Cardiac septum (tissue), 1 donor: ENCODE data around the gene TTYH2. TPM values are rescaled to one million over a fixed set of nuclear protein-coding genes. Genes with fewer than 3 reads are reported as not detected.
"Not testable (repeated sequence)": the region's sequence is repeated elsewhere in the genome, so short reads cannot be mapped to it uniquely, and the experiment has no call there.

Source experiments
- DNase-seq: peaks from one replicate; pipeline ENCODE4 v3.0.0-alpha.2; 2020; ENCODE audit warnings: low spot score
- intact Hi-C: fragments of 100-400 bp; cut with DNase I; formaldehyde crosslinking; loops from one replicate; pipeline ENCODE4 v1.14.0; 2022
- total RNA-seq: library from RNA; stranded (reverse); fragmentation: NEBNext Ultra II Directional; extraction: Animal tissue kit (Norgen Biotek cat#: 25700); gene quantifications from one replicate; pipeline ENCODE4 v1.2.1, GENCODE V29; 2021
- donor health status: DM: no; HTN: no; CAD: no.

The TTYH2 gene
- total RNA-seq, 1 donor from 2014 or later = 17.9 TPM

DNA sequence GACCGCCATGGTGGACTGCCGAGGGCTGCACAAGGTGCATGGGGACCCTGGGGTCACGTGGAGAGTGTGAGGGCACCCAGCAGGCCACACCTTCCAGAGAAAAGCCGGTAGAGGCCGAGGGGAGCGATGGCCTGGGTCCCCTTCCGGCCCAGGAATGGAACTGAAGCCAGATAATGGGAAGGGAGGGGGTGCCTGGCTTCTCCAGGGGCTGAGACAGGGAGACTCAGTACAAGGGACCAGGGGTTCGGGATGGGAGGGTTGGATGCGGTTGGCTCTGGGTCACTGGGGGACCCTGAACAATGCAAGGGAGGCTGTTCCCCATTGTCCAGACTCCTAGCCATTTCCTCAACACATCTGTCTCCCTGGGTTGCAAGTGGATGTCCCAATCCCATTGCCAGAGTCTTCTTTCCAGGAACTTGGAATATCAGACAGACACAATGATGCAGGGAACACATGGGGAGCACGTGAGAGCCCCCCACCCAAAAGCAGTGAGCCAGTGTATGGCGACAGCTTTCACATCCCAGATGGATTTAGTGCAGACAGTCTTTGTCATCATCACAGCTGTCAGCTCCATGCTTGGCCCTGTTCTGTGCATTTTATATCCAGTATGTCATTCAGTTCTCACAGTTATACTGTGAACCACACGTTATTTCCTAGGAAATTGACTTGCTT is 37.1 kb downstream of the TTYH2 start:
- intact Hi-C loops = no loop called here
- no peak for DNase-seq

DNA sequence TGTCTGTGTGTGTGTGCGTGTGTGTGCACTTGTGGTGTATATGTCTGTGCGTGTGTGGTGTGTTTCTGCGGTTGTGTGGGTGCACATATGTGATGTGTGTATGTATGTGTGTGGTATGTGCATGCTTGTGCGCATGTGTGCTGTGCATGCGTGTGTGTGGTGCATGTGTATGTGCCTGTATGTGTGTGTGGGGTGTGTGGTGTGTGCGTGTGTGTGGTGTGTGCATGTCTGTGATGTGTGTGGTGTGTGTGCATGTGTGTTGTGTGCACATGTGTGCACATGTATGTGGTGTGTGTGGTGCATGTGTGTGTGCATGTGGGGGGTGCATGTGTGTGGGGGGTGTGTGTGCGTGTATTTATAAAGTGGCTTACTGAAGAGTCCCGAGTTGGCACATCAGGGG is 37.7 kb downstream of the TTYH2 start:
- intact Hi-C loops = no loop called here
- DNase-seq = no peak

GRCh38 chr17:74251569-74251968 is 38.2 kb downstream of the TTYH2 start:
- intact Hi-C loops = no loop called here
- no peak for DNase-seq

DNA sequence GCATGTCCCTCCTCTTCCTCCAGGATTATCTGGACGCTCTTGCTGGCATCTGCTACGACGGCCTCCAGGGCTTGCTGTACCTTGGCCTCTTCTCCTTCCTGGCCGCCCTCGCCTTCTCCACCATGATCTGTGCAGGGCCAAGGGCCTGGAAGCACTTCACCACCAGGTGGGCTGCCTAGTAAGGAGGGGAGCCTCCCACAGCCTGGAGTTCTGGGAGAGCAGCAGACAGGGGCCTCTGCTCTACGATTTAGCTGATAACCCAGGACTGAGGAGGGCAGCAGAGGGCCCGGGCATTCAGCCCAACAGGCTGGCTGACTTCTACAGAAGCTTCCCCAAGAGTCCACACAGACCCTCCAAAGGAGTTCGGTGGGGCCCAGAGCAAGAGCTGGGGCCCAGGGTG is 38.8 kb downstream of the TTYH2 start:
- DNase-seq = no peak
- intact Hi-C loops = no loop called here

GRCh38 chr17:74253036-74253435 is 39.7 kb downstream of the TTYH2 start:
- intact Hi-C loops = no loop called here
- no peak for DNase-seq

DNA sequence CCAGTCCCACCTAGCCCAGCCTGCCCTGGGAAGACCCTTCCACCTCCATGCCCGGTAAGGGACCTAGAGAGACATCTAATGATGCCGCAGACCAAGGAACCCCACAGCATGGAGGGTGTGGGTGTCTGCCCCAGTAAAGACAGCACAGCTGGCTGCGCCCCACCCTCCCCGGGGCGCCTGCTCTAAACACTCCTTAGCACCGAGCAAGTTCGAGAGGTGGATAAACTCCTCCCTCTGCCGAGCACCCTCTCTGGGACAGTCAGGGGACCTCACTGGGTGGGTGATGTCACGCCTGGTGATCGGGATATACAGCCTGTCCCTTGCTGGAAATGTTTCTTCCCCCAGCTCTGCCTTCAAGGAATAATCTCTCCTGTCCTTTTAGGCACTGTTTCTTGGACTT is 43.9 kb downstream of the TTYH2 start:
- intact Hi-C loops = no loop called here

GRCh38 chr17:74259667-74260524 is 46.5 kb downstream of the TTYH2 start:
- no peak for DNase-seq
- intact Hi-C loops = no loop called here

More for the DNA sequence above, 43.9 kb downstream of the TTYH2 start:
- DNase-seq = no peak

GRCh38 chr17:74260525-74260850 is 47.1 kb downstream of the TTYH2 start:
- no peak for DNase-seq
- intact Hi-C loops = no loop called here

GRCh38 chr17:74262601-74263000 is 49.2 kb downstream of the TTYH2 start:
- intact Hi-C loops = no loop called here
- no peak for DNase-seq

GRCh38 chr17:74267054-74267453 is 53.7 kb downstream of the TTYH2 start:
- intact Hi-C loops, DNase-seq: not testable (repeated sequence)

- DNase-seq = no peak
- intact Hi-C loops = no loop called here
Measured at GRCh38 chr17:74267579-74267978, 54.2 kb downstream of the TTYH2 start.

DNA sequence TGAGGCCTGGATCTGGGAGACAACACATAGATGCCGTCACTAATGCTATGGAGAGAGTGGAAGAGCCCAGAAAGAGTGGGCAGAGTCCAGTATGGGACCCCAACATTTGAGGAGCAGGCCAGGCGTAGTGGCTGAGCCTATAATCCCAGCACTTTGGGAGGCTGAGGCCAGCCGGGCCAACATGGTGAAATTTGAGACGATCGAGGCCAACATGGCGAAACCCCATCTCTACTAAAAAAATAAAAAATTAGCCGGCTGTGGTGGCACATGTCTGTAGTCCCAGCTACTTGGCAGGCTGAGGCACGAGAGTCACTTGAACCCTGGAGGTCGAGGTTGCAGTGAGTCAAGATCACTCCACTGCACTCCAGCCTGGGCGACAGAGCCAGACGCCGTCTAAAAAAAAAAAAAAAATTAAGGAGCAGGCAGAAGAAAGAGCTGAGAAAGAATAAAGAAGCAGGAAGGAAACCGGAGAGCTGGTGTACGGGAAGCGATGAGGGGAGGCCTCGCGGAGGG is 54.7 kb downstream of the TTYH2 start:
- intact Hi-C loops = no loop called here
- DNase-seq = no peak

GRCh38 chr17:74268558-74268957 is 55.2 kb downstream of the TTYH2 start:
- intact Hi-C loops = no loop called here
- DNase-seq = no peak

DNA sequence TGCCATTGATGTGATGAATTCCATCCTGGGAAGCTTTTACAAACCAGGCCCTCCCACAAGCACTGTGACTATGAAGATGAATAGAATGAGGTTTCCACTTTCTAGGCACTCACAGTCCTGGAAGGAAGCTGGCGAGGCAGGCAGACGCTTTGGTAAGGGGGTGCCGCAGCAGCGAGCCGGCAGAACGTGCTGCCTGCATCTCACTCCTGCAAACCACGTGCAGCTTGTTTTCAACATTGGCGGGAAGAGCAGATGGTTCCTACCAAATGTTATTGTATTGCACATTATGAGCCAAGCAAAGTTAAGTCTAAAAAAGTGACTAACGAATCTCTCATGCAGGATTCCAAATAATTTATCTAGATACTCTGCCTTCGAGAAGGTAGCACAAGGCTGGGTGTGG is 57.0 kb downstream of the TTYH2 start:
- no peak for DNase-seq
- intact Hi-C loops = no loop called here

GRCh38 chr17:74271281-74271680 is 57.9 kb downstream of the TTYH2 start:
- no peak for DNase-seq
- intact Hi-C loops = no loop called here

GRCh38 chr17:74271901-74272561 is 58.7 kb downstream of the TTYH2 start:
- intact Hi-C loops = no loop called here
- DNase-seq = no peak

- intact Hi-C loops = no loop called here
- DNase-seq = no peak
Measured at GRCh38 chr17:74272731-74273201, 59.4 kb downstream of the TTYH2 start.

GRCh38 chr17:74274060-74274708 is 60.8 kb downstream of the TTYH2 start, which contains the start of gene DNAI2:
Gene DNAI2, plus strand, starts transcription at chr17:74274234. Its CDS starts 7,584 bp downstream, at chr17:74281818.
- DNase-seq = no peak
- intact Hi-C loops = no loop called here

DNA sequence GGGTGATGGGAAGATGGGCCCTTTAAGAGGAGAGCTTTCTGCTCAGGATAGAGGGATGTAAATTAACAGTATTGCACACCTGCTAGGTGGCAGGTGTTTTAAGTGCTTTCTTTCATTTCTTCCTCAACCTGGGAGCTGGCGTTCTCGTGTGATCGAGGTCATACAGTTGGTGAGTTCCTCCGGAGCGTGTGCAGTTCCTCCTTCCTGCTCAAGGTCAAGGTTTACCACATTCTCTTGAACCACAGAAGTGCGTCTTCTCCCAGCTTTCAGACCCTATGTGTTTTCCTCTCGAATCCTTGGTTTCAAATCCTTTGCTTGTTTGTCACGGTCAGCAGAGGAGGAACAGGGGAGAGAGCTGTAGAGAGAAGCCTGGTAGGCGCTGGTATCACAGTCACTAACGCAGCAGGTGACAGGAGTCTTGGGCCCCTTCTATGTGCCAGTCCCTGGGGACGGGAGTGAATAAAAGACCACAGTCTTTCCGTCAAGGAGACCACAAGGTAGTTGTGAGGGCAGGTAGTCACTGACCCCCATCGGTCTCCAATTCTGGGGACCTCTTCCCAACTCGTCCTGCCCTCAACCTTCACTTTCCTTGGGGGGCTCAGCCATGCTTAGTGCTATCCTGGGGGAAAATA is 61.5 kb downstream of the TTYH2 start:
- intact Hi-C loops = no loop called here
- no peak for DNase-seq
